RKO (cell line): ENCODE measurements around the gene PPEF2.

Experiments used
- DNase-seq: peaks from one replicate; pipeline ENCODE4 v3.0.0-alpha.2; 2016; ENCODE audit warnings: low spot score

PPEF2 gene

DNA sequence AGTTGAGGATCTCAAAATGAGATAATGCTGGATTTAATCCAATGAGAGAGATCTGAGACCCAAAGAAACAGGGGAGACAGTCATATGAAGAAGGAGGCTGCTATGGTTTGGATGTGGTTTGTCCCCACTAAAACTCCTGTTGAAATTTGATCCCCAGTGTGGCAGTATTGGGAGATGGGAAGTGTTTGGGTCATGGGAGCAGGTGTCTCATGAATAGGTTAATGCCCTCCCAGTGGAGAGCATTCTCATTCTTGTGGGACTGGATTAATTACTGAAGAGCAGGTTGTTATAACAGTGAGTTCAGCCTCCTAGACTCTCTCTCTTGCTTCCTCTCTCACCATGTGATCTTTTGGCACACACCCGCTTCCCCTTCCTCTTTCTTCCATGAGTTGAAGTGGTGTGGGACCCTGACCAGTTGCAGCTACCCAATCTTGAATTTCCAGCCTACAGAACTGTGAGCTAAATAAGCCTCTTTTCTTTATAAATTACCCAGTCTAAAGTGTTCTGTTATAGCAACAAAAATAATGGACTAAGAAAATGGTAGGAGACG, 70.3 kb downstream of the PPEF2 start:
- no peak for DNase-seq

DNA sequence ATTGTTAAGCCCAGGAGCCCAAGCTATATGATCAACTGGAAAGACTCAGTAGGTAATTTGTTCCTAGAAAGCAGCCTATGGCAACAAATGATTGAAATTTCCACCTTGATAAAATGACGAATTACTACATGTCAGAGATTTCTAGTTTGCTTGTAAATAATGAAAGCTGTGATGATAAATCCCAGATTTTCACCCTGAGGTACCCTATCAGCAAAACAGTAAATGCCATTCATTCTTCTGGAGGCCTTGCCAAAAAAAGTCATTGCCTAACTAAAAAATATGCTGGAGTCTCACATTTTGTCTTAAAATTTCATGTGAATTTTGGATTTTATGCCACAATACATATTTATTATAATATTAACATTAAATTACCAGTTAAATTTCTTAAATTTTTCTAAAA, 71.3 kb downstream of the PPEF2 start:
- no peak for DNase-seq

- DNase-seq: no peak
Observed at GRCh38 chr4:75823812-75824211, 78.4 kb downstream of the PPEF2 start.

DNA sequence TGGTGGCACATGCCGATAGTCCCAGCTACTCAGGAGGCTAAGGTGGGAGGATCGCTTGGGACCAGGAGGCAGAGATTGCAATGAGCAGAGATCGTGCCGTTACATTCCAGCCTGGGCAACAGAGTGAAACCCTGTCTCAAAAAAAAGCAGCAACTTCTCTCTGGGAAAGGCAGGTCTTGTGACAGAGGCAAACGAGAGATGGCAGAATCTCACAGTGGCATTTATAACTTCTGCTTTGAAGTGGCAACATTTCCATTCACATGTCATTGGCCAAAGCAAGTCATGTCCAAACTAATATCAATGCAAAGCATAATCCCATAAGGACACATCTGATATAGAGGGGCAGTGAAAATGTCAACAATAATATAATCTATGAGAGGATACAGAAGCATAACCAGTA, 79.8 kb downstream of the PPEF2 start:
- no peak for DNase-seq

- DNase-seq: no peak
Observed at GRCh38 chr4:75821966-75822365, 80.3 kb downstream of the PPEF2 start.

DNA sequence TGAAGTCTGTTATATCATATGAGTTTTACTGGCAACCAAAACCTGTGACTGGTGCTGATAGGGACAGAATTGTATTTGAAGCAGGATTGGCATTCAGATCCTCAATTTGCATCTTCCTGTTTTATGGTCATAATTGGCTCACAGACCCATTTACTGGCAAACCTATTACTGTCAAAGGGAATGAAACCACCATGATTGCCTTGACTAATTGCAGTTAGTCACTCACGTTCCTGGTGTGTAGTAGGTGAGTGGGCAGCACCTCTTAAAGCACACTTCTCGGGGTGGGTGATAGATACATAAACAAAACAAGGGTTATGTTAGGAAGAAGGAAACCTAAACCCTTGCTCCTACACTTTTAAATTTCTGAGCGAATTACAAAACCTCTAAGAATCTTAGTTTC, 81.0 kb downstream of the PPEF2 start:
- DNase-seq: peak; percentile 47

- DNase-seq: no peak
Observed at GRCh38 chr4:75820676-75821075, 81.6 kb downstream of the PPEF2 start.

DNA sequence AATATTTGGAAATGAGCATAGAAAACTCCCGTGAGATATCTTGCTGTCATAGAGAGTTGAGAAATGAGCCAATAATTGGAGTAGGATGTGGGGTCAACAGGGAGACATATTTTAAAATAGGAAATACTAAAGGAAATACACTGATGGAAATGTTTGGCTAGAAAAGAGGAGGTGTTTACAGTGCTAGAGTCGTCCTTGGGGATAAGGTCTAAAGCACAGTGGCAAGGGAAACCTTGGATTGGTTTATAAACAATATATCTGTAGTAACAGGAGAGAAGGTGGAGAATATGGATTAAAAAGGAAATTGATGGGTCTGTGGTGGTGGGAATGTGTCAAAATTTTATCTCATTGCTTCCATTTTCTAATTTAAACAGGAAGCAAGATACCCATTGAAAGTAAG, 82.1 kb downstream of the PPEF2 start:
- DNase-seq: no peak

DNA sequence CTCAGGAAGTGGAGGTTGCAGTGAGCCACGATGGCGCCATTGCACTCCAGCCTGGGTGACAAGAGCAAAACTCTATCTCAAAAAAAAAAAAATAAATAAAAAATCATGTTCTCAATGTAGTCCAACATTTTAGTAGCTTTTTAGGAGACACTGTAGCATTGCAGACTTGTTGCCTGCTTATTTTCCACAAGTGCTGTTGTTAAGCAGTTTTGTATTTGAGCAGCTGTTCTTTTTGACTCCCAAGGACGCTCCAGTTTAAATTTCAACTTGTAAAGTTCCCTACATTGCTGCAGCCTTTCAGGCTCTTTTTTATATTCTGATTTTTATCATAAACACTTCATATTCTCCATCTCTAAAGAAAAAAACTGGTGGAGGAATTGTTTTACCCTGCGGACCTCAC, 83.1 kb downstream of the PPEF2 start:
- no peak for DNase-seq

DNA sequence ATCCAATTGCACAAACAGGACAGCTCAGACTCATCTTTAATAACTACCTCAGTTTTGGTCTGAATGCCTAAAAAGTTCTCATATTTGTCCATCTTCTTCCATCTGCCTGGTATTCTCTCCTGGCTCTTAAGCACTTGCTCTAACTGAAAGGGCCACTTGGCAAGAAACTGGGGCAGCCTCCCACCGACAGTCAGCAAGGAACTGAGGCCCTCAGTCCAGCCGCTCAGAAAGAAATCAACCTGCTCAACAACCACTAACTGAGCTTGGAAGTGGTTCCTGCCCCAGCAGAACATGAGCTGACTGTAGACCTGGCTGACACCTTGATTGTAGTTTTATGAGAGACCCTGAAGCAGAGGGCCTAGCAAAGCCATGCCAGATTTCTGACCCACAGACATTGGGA, 84.4 kb downstream of the PPEF2 start:
- DNase-seq: no peak
